ENCODE measurements around the gene C9orf50. TPM values are rescaled to one million over a fixed set of nuclear protein-coding genes. Genes with fewer than 3 reads are reported as not detected.

C9orf50 gene
- total and polyA plus RNA-seq, 7 donors, result 0.03 to 1.2 (median 0.82) TPM; not detected in 4

DNA sequence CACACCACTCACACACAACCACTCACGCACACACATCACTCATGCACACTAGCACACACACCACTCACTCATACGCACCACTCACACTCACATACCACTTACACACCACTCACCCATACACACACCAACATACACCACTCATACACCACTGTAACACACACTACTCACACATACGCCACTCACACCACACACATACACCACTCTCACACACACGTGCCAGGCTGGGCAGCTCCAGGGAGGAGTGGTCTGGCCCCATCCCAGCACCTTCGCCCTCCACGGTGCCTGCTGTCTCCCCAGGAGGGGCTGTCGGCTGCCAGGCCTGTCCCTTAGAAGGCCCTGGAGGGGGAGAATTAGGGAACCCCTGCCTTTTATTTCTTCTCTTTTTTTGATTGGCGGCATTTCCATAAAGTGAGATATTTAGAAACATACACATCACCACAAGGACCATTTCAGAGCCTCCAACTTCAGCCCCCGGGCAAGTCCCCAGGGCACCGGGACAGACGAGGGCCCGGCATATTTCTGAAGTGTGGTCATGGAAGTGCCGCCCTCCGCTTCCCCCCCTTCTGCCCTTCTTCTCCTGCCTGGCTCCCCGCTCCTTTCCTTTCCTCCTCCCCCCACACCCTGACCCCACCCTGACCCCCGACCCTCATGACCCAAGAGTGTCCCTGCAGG lies 27.3 kb upstream of the C9orf50 start:
- TF ChIP-seq, protein P1, sequence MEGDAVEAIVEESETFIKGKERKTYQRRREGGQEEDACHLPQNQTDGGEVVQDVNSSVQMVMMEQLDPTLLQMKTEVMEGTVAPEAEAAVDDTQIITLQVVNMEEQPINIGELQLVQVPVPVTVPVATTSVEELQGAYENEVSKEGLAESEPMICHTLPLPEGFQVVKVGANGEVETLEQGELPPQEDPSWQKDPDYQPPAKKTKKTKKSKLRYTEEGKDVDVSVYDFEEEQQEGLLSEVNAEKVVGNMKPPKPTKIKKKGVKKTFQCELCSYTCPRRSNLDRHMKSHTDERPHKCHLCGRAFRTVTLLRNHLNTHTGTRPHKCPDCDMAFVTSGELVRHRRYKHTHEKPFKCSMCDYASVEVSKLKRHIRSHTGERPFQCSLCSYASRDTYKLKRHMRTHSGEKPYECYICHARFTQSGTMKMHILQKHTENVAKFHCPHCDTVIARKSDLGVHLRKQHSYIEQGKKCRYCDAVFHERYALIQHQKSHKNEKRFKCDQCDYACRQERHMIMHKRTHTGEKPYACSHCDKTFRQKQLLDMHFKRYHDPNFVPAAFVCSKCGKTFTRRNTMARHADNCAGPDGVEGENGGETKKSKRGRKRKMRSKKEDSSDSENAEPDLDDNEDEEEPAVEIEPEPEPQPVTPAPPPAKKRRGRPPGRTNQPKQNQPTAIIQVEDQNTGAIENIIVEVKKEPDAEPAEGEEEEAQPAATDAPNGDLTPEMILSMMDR (IDR thresholded peaks at IDR 0.05), result no peak
- TF ChIP-seq POLR2A (IDR thresholded peaks at IDR 0.05) (no peak), EP300 (IDR thresholded peaks at IDR 0.05) (no peak), POLR2AphosphoS5 (IDR thresholded peaks at IDR 0.05) (no peak)
- intact Hi-C loops (cut with DNase I), result no loop called here
- Histone ChIP-seq H3K27ac (no peak overlapping the region), H3K9me3 (no peaks in the 10 kb centered on the region), H3K36me3 (no peaks in the 10 kb centered on the region), H3K4me1 (no peaks in the 10 kb centered on the region), H3K27me3 (no peaks in the 10 kb centered on the region), H3K4me3 (no peak overlapping the region)
- DNase-seq, result no peak
- 79 to 83% methylated on average over 16 of the region's 16 CpGs for WGBS, 2 donors

DNA sequence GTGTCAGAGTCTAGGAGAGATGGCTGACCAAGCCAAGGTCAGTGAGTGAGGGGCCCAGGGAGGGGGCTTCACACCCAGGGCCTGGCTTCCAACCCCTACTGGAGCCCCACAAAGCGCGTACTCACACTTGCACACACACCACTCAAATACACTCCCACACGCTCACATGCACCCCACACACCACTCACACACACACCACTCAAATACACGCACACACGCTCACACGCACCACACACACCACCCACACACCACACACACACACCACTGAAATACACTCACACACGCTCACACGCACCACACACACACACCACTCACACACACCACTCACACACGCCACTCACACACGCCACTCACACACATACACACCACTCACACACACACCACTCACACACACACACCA lies 26.7 kb upstream of the C9orf50 start:
- 87 to 90% methylated on average over 10 of the region's 10 CpGs for WGBS, 2 donors
- intact Hi-C loops (cut with DNase I), result no loop called here

DNA sequence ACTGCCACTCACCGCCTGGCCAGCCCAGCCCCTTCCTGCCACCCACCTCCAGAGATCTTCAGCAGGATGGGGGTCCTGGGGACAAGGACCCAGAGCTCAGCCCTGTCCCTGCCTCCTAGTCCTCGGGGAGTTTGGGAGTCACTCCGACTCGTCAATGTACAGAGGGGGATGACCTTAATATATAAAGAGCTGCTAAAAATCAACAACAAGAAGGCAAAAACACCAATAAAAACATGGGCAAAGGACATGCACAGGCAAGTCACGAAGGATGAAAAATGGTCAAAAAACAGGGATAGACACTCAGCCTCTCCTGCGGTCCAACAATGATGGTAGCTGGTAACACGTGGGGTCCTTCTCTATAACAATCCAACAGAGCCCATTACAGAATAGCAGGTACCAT lies 25.8 kb upstream of the C9orf50 start:
- H3K27me3 ChIP-seq, result no peaks in the 10 kb centered on the region
- peaks cover 0 to 6% (median 2%) of the 10 kb centered on the region in 4 donors for H3K4me1 ChIP-seq
- WGBS, 2 donors, result 94 to 95% methylated on average over 7 of the region's 7 CpGs
- intact Hi-C loops (cut with DNase I), result no loop called here
- no peaks in the 10 kb centered on the region for H3K9me3 ChIP-seq
- DNase-seq, result no peak
- no peaks in the 10 kb centered on the region for H3K36me3 ChIP-seq
- no peak overlapping the region for H3K27ac ChIP-seq
- no peak overlapping the region for H3K4me3 ChIP-seq
- TF ChIP-seq, protein P1 (IDR thresholded peaks at IDR 0.05), result no peak
- no peak for TF ChIP-seq POLR2A (IDR thresholded peaks at IDR 0.05)

More for the DNA sequence above, 26.7 kb upstream of the C9orf50 start:
- Histone ChIP-seq H3K27me3 (no peaks in the 10 kb centered on the region), H3K27ac (no peak overlapping the region), H3K4me1 (peaks cover 0 to 3% (median under 1%) of the 10 kb centered on the region in 4 donors), H3K36me3 (no peaks in the 10 kb centered on the region), H3K9me3 (no peaks in the 10 kb centered on the region), H3K4me3 (no peak overlapping the region)
- no peak for DNase-seq
- TF ChIP-seq, protein P1 (IDR thresholded peaks at IDR 0.05), result no peak
- TF ChIP-seq POLR2A (IDR thresholded peaks at IDR 0.05) (no peak), EP300 (IDR thresholded peaks at IDR 0.05) (no peak), POLR2AphosphoS5 (IDR thresholded peaks at IDR 0.05) (no peak)

DNA sequence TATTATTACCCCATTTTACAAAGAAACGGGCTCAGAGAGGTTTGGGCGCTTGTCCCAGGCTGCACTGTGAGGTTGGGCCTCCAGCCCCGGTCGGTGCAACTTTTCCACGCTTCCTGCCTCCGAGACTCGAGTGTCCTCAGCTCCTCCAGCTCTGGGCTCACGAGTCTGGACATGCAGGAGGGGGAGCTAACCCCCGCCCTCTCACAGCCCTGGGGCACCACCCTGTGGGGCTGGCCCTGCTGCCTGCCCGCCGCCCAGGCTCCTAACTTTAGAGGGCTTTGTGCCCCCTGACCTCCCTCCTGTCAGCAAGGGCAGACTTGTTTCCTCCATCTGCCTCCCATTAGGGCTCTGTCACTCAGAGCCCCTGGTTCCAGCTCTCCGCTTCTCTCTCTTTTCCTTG lies 25.4 kb upstream of the C9orf50 start:
- intact Hi-C loops (cut with DNase I), result no loop called here
- TF ChIP-seq, protein P1 (IDR thresholded peaks at IDR 0.05), result no peak
- TF ChIP-seq EP300 (IDR thresholded peaks at IDR 0.05) (no peak), POLR2A (IDR thresholded peaks at IDR 0.05) (no peak)
- Histone ChIP-seq H3K36me3 (no peaks in the 10 kb centered on the region), H3K27ac (no peak overlapping the region), H3K4me1 (peaks cover 0 to 10% (median 5%) of the 10 kb centered on the region in 4 donors), H3K4me3 (no peak overlapping the region), H3K9me3 (no peaks in the 10 kb centered on the region), H3K27me3 (no peaks in the 10 kb centered on the region)
- WGBS, 2 donors, result 84 to 88% methylated on average over 12 of the region's 12 CpGs
- no peak for DNase-seq

DNA sequence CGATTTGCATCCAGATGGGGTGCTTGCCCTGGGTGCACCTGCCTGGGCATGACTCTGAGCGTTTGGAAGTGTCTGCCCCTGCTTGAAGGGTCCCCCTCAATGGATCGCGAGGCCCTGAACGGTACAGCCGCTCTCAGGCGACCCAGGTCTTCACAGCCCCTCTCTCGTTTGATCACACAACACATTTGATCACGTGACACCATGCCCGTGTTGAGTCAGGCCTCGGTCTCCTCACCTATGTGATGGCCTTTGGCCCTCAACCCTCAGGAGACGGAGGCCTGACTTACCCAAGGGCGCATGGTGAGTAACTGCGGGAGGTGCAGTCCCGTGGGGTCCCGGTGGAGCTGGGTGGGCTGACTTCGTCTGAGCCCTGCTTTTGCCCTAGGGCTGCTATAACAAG lies 24.0 kb upstream of the C9orf50 start:
- Histone ChIP-seq H3K4me1 (peaks cover 0 to 23% (median 19%) of the 10 kb centered on the region in 4 donors), H3K27ac (no peak overlapping the region), H3K4me3 (no peak overlapping the region), H3K36me3 (no peaks in the 10 kb centered on the region), H3K27me3 (no peaks in the 10 kb centered on the region), H3K9me3 (no peaks in the 10 kb centered on the region)
- no peak for DNase-seq
- WGBS, 2 donors, result 78 to 83% methylated on average over 17 of the region's 17 CpGs
- intact Hi-C loops (cut with DNase I), result no loop called here
- TF ChIP-seq POLR2A (IDR thresholded peaks at IDR 0.05) (no peak), EP300 (IDR thresholded peaks at IDR 0.05) (no peak), POLR2AphosphoS5 (IDR thresholded peaks at IDR 0.05) (no peak)
- TF ChIP-seq, protein P1 (IDR thresholded peaks at IDR 0.05), result no peak

Data from sigmoid colon (tissue), 7 donors.